Measurements from ENCODE around the gene LRRC75B. TPM values are rescaled to one million over a fixed set of nuclear protein-coding genes. Genes with fewer than 3 reads are reported as not detected.
"Not testable (repeated sequence)": the region's sequence is repeated elsewhere in the genome, so short reads cannot be mapped to it uniquely, and the experiment has no call there.

The LRRC75B gene
- total and polyA plus RNA-seq, 4 donors = 4.4 to 17.9 (median 11.1) TPM

- TF ChIP-seq CTCF (IDR thresholded peaks at IDR 0.05; ENCODE audit: control extremely low read depth, extremely low read depth) = no peak
- H3K9ac ChIP-seq (ENCODE audit: insufficient read depth in 1 of 2, low read length in 2 of 2) = peak overlapping the region; percentile 58 to 76
- H3K27ac ChIP-seq (ENCODE audit: low read depth in 1 of 2, low read length in 1 of 2) = peak overlapping the region; percentile 96 to 97
- no peak for DNase-seq
- H3K36me3 ChIP-seq (ENCODE audit: control insufficient read depth in 4 of 4, insufficient read depth in 4 of 4, low read length in 4 of 4) = peaks cover 0 to 26% (median 23%) of the 10 kb centered on the region in 4 donors
- no peaks in the 10 kb centered on the region for H3K27me3 ChIP-seq (ENCODE audit: control insufficient read depth in 3 of 3, insufficient read depth in 3 of 3, low read length in 2 of 3)
- peak overlapping the region; percentile 88 for H3K4me3 ChIP-seq
- H3K9me3 ChIP-seq (ENCODE audit: control insufficient read depth in 4 of 4, insufficient read depth in 3 of 4, low read length in 3 of 4) = no peaks in the 10 kb centered on the region
- WGBS, 2 donors = 35 to 62% methylated on average over 12 of the region's 12 CpGs
- H3K4me1 ChIP-seq (ENCODE audit: control insufficient read depth in 5 of 5, insufficient read depth in 5 of 5, low read length in 5 of 5) = peaks cover 8 to 24% (median 19%) of the 10 kb centered on the region in 5 donors
- ATAC-seq (ENCODE audit: insufficient read depth, low FRiP score) = no peak
Measured at GRCh38 chr22:24553597-24554312, 39.1 kb downstream of the LRRC75B start.

- WGBS, 2 donors = 87 to 94% methylated on average over 10 of the region's 10 CpGs
- H3K4me3 ChIP-seq; H3K9me3 ChIP-seq (ENCODE audit: control insufficient read depth in 4 of 4, insufficient read depth in 3 of 4, low read length in 3 of 4); ATAC-seq (ENCODE audit: insufficient read depth, low FRiP score); DNase-seq; H3K27me3 ChIP-seq (ENCODE audit: control insufficient read depth in 3 of 3, insufficient read depth in 3 of 3, low read length in 2 of 3): not testable (repeated sequence)
- Histone ChIP-seq H3K36me3 (ENCODE audit: control insufficient read depth in 4 of 4, insufficient read depth in 4 of 4, low read length in 4 of 4) (peaks cover 0 to 26% (median 19%) of the 10 kb centered on the region in 4 donors), H3K4me1 (ENCODE audit: control insufficient read depth in 5 of 5, insufficient read depth in 5 of 5, low read length in 5 of 5) (peaks cover 8 to 24% (median 17%) of the 10 kb centered on the region in 5 donors), H3K27ac (ENCODE audit: low read depth in 1 of 2, low read length in 1 of 2) (peak overlapping the region; percentile 14 to 96), H3K9ac (ENCODE audit: insufficient read depth in 1 of 2, low read length in 2 of 2) (peak overlapping the region in 1 of 2 donors; percentile 58)
Measured at GRCh38 chr22:24552503-24553286, 40.2 kb downstream of the LRRC75B start.

DNA sequence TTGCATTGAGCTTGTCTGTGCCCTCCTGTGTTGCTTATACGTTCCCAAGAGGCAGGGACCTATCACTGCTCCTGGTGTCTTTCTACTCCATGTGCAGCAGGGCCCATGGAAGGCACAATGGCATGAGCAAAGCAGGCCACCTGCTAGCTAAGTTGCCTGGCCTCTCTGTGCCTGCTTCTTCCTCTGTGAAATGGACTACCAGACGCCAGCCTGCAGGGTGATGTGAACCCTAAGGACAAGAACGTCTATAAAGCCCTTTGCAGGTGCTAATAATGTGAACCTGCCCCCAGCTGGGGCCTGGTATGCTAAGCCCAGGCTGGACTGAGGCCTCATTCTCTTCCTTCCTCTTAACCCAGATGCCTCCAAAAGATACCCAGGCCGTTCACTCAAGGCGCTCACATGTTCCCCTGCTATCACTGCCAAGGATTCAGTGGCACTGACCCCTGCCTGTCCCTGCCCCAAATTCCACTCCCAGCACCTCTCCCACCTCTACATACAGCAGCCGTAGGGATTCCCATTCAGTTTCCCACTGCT, 41.9 kb downstream of the LRRC75B start:
- no peak overlapping the region for H3K4me3 ChIP-seq
- DNase-seq = no peak
- peaks cover 0 to 17% (median 13%) of the 10 kb centered on the region in 5 donors for H3K4me1 ChIP-seq (ENCODE audit: control insufficient read depth in 5 of 5, insufficient read depth in 5 of 5, low read length in 5 of 5)
- H3K9ac ChIP-seq (ENCODE audit: insufficient read depth in 1 of 2, low read length in 2 of 2) = no peak overlapping the region
- WGBS, 2 donors = 44 to 68% methylated on average over 6 of the region's 6 CpGs
- no peaks in the 10 kb centered on the region for H3K27me3 ChIP-seq (ENCODE audit: control insufficient read depth in 3 of 3, insufficient read depth in 3 of 3, low read length in 2 of 3)
- TF ChIP-seq CTCF (IDR thresholded peaks at IDR 0.05; ENCODE audit: control extremely low read depth, extremely low read depth) = no peak
- peak overlapping the region; percentile 0 to 3 for H3K27ac ChIP-seq (ENCODE audit: low read depth in 1 of 2, low read length in 1 of 2)
- peaks cover 4 to 38% (median 26%) of the 10 kb centered on the region in 4 donors for H3K36me3 ChIP-seq (ENCODE audit: control insufficient read depth in 4 of 4, insufficient read depth in 4 of 4, low read length in 4 of 4)
- no peak for ATAC-seq (ENCODE audit: insufficient read depth, low FRiP score)
- H3K9me3 ChIP-seq (ENCODE audit: control insufficient read depth in 4 of 4, insufficient read depth in 3 of 4, low read length in 3 of 4) = no peaks in the 10 kb centered on the region

All from lung (tissue), 12 donors.